HepG2 (cell line): ENCODE results near the gene ZPR1. TPM values are rescaled to one million over a fixed set of nuclear protein-coding genes. Genes with fewer than 3 reads are reported as not detected.

ENCODE experiments used
- CAMTA2 ChIP-seq: sonication (generic); formaldehyde crosslinking; IDR thresholded peaks from 2 replicates; pipeline ENCODE4 v1.4.0; 2020; ENCODE audit warnings: mild to moderate bottlenecking, missing genetic modification reagents, borderline replicate concordance
- GFI1 ChIP-seq: sonication (generic); formaldehyde crosslinking; IDR thresholded peaks from 2 replicates; pipeline ENCODE4 v1.5.0; 2020; ENCODE audit warnings: missing genetic modification reagents, mild to moderate bottlenecking, borderline replicate concordance
- HOXD1 ChIP-seq: sonication (generic); formaldehyde crosslinking; IDR thresholded peaks from 2 replicates; pipeline ENCODE4 v1.5.0; 2020; ENCODE audit warnings: missing genetic modification reagents
- ISX ChIP-seq: sonication (generic); formaldehyde crosslinking; conservative IDR thresholded peaks from 2 replicates; pipeline ENCODE4 v1.5.0; 2020; ENCODE audit warnings: missing genetic modification reagents
- JUND ChIP-seq: sonication (generic); formaldehyde crosslinking; IDR thresholded peaks from 2 replicates; pipeline ENCODE4 v1.8.0; 2022; ENCODE audit warnings: mild to moderate bottlenecking, missing genetic modification reagents
- PHF8 ChIP-seq: sonication (generic); formaldehyde crosslinking; IDR thresholded peaks from 2 replicates; pipeline ENCODE4 v1.5.0; 2020; ENCODE audit warnings: missing genetic modification reagents
- TAF15 ChIP-seq: fragments of 200-400 bp; formaldehyde crosslinking; IDR thresholded peaks from one replicate; pipeline ENCODE4 v1.6.1; 2018; ENCODE audit warnings: mild to moderate bottlenecking, low read depth, low read length; ENCODE audit not compliant: poor library complexity, severe bottlenecking
- TBX3 ChIP-seq: fragments of 450-650 bp; IDR thresholded peaks from 2 replicates; pipeline ENCODE4 v1.6.1; 2017; ENCODE audit warnings: antibody characterized with exemption, mild to moderate bottlenecking, inconsistent platforms, borderline replicate concordance
- TEAD3 ChIP-seq: optimal IDR thresholded peaks from 2 replicates; pipeline ENCODE3; 2016; ENCODE audit warnings: borderline replicate concordance
- ZBTB37 ChIP-seq: sonication (generic); formaldehyde crosslinking; IDR thresholded peaks from 2 replicates; pipeline ENCODE4 v1.4.0; 2020; ENCODE audit warnings: mild to moderate bottlenecking, missing genetic modification reagents
- ZBTB46 ChIP-seq: sonication (generic); formaldehyde crosslinking; IDR thresholded peaks from 2 replicates; pipeline ENCODE4 v1.4.0; 2020; ENCODE audit warnings: mild to moderate bottlenecking, missing genetic modification reagents, borderline replicate concordance
- ZBTB8A ChIP-seq: sonication (generic); formaldehyde crosslinking; IDR thresholded peaks from 2 replicates; pipeline ENCODE4 v1.4.0; 2020; ENCODE audit warnings: mild to moderate bottlenecking, low read depth, missing genetic modification reagents, borderline replicate concordance
- ZKSCAN1 ChIP-seq: fragments of 150-350 bp; IDR thresholded peaks from 2 replicates; pipeline ENCODE4 v1.6.1; 2014; ENCODE audit warnings: low read length
- ZNF274 ChIP-seq: sonication (generic); formaldehyde crosslinking; IDR thresholded peaks from 2 replicates; pipeline ENCODE4 v1.5.1; 2020; ENCODE audit warnings: mild to moderate bottlenecking, missing genetic modification reagents
- ZNF292 ChIP-seq: sonication (generic); formaldehyde crosslinking; IDR thresholded peaks from 2 replicates; pipeline ENCODE4 v1.8.1; 2022; ENCODE audit warnings: mild to moderate bottlenecking, low read depth, missing genetic modification reagents, borderline replicate concordance
- ZNF335 ChIP-seq: sonication (generic); formaldehyde crosslinking; IDR thresholded peaks from 2 replicates; pipeline ENCODE4 v1.4.0; 2020; ENCODE audit warnings: missing genetic modification reagents
- ZNF343 ChIP-seq: sonication (generic); formaldehyde crosslinking; IDR thresholded peaks from 2 replicates; pipeline ENCODE4 v1.4.0; 2020; ENCODE audit warnings: mild to moderate bottlenecking, missing genetic modification reagents
- ZNF362 ChIP-seq: sonication (generic); formaldehyde crosslinking; IDR thresholded peaks from 2 replicates; pipeline ENCODE4 v1.4.0; 2020; ENCODE audit warnings: missing genetic modification reagents, mild to moderate bottlenecking, borderline replicate concordance
- ZNF460 ChIP-seq: sonication (generic); formaldehyde crosslinking; IDR thresholded peaks from 2 replicates; pipeline ENCODE4 v1.5.1; 2020; ENCODE audit warnings: missing genetic modification reagents, mild to moderate bottlenecking, borderline replicate concordance
- ZNF616 ChIP-seq: sonication (generic); formaldehyde crosslinking; IDR thresholded peaks from 2 replicates; pipeline ENCODE4 v1.5.0; 2020; ENCODE audit warnings: low read depth, mild to moderate bottlenecking, missing genetic modification reagents
- ZNF770 ChIP-seq: sonication (generic); formaldehyde crosslinking; IDR thresholded peaks from 2 replicates; pipeline ENCODE4 v1.5.0; 2020; ENCODE audit warnings: mild to moderate bottlenecking, missing genetic modification reagents
- ZNF777 ChIP-seq: sonication (generic); formaldehyde crosslinking; IDR thresholded peaks from 2 replicates; pipeline ENCODE4 v1.4.0; 2020; ENCODE audit warnings: missing genetic modification reagents
- ZNF83 ChIP-seq: sonication (generic); formaldehyde crosslinking; IDR thresholded peaks from 2 replicates; pipeline ENCODE4 v1.4.0; 2020; ENCODE audit warnings: missing genetic modification reagents, mild to moderate bottlenecking, borderline replicate concordance
- polyA plus RNA-seq, 8 experiments: library from polyadenylated mRNA; depleted of rRNA in 3 of 8; stranded (reverse) in 7 of 8; unstranded in 1 of 8; fragments of >200 nt; fragmentation: Illumina TruSeq in 4 of 8; extraction: Trizol in 4 of 8; gene quantifications; 2 replicates each; pipeline versions ENCODE4 v1.2.1 to v1.2.3, GENCODE V29; 2011 to 2016; ENCODE audit warnings: low read depth in 4 of 8, missing spikeins in 1 of 8, mixed read lengths in 1 of 8; ENCODE audit not compliant: insufficient read depth in 1 of 8
- total RNA-seq, 5 experiments: library from RNA; depleted of rRNA; stranded (reverse); fragments of >200 nt; fragmentation: Illumina TruSeq; extraction: Trizol; gene quantifications; 2 replicates each; pipeline ENCODE4 v1.2.3, GENCODE V29; 2016; ENCODE audit warnings: low read depth in 1 of 5

Gene ZPR1
- total and polyA plus RNA-seq, 2 of the 13 experiments (the other 11 are each of a cell fraction or from before 2014, with no cell fraction given) = 40.0 to 79.3 TPM

GRCh38 chr11:116828632-116829524 lies 41.1 kb upstream of the ZPR1 start (continued):
- TF ChIP-seq GFI1 (CRISPR knock-in tag) (peak; percentile 74; the same call in 1 of the 2 replicates), ZNF460 (CRISPR knock-in tag) (0 out of 2 replicates have a peak, but pooled peaks have one; percentile 9), ZNF343 (CRISPR knock-in tag) (peak; percentile 51; the same call in 1 of the 2 replicates), ZNF777 (CRISPR knock-in tag) (peak; percentile 27; the same call in 1 of the 2 replicates), ZNF292 (peak; percentile 22; the same call in 1 of the 2 replicates), HOXD1 (CRISPR knock-in tag) (peak; percentile 56; the same call in 1 of the 2 replicates), ZBTB37 (no peak), JUND (CRISPR knock-in tag) (peak; percentile 80), ZNF362 (CRISPR knock-in tag) (no peak), ZNF274 (no peak), PHF8 (CRISPR knock-in tag) (no peak; the same call in 1 of the 2 replicates), ZNF770 (CRISPR knock-in tag) (peak; percentile 23; the same call in 1 of the 2 replicates), ZNF83 (CRISPR knock-in tag) (no peak), TEAD3 (peak; percentile 56), ZBTB46 (CRISPR knock-in tag) (no peak), ZBTB8A (CRISPR knock-in tag) (no peak), TAF15 (no peak), ISX (CRISPR knock-in tag) (no peak), CAMTA2 (CRISPR knock-in tag) (no peak), ZKSCAN1 (no peak), ZNF335 (CRISPR knock-in tag) (no peak), TBX3 (peak; percentile 34; the same call in 1 of the 2 replicates), ZNF616 (no peak)
